CD4-positive, alpha-beta T cell treated with Interleukin-6 at 100 ng/mL for 8 hours (primary cell): ENCODE results near the gene OR3A3.
"Not testable (repeated sequence)": the region's sequence is repeated elsewhere in the genome, so short reads cannot be mapped to it uniquely, and the experiment has no call there.

Experiments
- DNase-seq: peaks from one replicate; pipeline ENCODE4 v3.0.0-alpha.2; 2020; ENCODE audit warnings: mixed read lengths, low spot score

Gene OR3A3

DNA sequence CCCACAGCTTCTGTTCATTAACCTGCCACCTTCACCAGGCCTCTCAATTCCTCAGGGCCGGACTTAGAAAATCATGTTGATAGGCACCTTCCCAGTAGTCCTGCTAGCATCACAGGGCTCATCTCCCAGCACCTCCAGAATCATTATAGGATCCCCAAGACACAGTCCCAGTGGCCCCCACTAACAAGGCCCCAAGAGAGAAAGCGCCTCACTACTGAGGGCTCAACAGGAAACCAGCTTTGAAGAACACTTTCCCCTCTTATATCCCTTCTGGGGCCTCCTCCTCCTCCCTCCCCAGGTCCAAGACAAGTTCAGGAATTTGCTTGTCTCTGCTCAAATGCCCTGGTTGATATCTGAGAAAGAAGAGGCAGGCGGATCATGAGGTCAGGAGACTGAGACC, at the start of gene OR3A3:
TSS of gene OR3A3 (plus strand) at position 301 of the 400 bp plus-strand sequence.
- no peak for DNase-seq

DNA sequence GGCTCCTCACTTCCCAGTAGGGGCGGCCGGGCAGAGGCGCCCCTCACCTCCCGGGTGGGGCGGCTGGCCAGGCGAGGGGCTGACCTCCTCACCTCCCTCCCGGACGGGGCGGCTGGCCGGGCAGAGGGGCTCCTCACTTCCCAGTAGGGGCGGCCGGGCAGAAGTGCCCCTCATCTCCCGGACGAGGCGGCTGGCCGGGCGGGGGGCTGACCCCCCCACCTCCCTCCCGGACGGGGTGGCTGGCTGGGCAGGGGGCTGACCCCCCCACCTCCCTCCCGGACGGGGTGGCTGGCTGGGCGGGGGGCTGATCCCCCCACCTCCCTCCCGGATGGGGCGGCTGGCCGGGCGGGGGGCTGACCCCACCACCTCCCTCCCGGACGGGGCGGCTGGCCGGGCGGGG, 40.0 kb upstream of the OR3A3 start:
- DNase-seq = not testable (repeated sequence)

DNA sequence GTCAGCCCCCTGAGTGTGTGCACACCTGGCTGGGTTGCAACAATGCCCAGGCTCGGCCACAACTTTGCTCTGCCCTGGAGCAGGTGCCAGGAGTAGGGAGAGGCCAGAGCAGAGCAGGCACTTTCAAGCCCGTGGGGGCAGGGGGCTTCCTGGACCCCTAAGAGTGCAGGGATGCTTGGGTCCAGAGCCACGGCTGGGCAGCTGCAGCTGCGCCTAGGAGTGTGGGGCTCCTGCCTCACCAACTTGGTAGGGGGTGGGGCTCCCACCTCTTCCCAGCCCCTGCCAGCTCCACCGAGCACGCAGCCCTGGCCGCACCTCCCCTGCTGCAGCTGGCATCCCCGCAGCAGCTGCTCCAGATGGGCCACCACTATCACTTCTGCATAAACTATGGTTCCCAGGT, 32.8 kb upstream of the OR3A3 start:
- no peak for DNase-seq

GRCh38 chr17:3381957-3382356, 29.2 kb upstream of the OR3A3 start:
- DNase-seq = no peak

GRCh38 chr17:3385869-3386816, 25.0 kb upstream of the OR3A3 start, which contains the start of gene OR3A2:
Gene OR3A2 (minus strand): TSS chr17:3386308.
- no peak for DNase-seq

GRCh38 chr17:3389791-3390190, 21.4 kb upstream of the OR3A3 start:
- DNase-seq = no peak

DNA sequence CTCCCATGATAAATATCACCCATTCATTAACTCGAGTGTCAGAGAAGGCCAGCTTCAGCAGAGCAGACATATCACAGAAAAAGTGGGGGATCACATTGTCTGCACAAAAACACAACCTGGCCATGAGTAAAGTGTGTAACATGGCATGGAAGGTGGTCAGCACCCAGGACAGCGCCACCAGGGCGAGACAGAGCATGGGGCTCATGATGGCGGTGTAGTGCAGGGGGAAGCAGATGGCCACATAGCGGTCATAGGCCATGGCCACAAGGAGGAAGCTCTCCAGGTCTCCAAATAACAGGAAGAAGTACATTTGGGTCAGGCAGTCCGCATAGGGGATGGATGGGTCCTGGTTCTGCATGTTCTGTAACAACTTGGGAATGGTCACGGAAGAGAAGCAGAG, 13.4 kb upstream of the OR3A3 start:
- DNase-seq = not testable (repeated sequence)

DNA sequence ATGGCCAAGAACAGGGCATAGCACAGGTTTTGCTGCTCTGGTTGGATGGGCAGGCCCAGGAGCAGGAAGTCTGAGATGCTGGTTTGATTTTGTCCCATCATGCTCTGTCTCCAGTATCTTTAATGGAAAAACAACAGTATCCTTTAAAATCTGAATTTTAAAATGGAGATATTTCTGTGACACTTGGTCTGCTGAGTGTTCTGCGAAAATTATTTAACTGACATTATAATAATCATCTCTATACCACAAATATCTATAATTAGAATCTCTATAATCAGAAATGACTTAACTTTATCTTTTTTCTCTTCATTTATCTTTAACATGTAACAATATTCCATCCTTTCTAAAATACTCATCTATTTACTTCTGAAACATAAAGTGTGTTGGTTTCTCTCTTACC, 12.9 kb upstream of the OR3A3 start, which contains the start of gene OR1E1:
TSS of gene OR1E1 (minus strand) at position 101 of the 400 bp plus-strand sequence. CDS start at position 101, 0 bp downstream.
- DNase-seq = no peak

GRCh38 chr17:3400055-3400454, 11.1 kb upstream of the OR3A3 start:
- DNase-seq = no peak

DNA sequence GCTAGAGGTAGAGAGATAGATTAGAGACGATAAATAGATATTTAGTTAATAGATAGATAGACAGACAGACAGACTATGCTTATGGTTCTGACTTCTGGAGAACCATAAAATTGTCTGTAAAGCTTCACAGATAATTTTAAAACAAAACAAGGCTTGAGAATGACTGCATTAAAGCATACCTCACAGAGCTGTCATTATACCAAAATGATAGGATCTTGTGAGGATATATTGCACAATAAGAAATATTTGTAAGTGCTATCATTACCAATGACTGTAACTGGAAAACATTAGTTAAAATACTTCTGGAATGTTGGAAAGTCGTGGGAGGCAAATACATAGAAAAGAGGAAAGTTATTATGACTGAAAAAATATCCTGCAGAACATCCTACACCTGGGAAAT, 9.4 kb upstream of the OR3A3 start:
- no peak for DNase-seq

DNA sequence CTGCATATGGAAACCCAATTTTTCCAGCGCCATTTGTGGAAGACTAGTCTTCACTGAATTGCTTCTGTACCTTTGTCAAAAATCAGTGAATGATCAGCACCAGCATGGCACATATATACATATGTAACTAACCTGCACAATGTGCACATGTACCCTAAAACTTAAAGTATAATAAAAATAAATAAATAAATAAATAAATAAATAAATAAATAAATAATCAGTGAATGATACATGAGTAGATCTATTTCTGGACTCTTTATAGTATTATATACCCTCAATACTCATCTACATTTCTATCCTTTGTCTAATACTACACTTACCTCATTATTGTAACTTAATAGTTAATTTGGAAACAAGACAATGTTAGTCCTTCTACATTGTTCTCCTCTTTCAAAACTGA, 7.3 kb upstream of the OR3A3 start:
- not testable (repeated sequence) for DNase-seq

DNA sequence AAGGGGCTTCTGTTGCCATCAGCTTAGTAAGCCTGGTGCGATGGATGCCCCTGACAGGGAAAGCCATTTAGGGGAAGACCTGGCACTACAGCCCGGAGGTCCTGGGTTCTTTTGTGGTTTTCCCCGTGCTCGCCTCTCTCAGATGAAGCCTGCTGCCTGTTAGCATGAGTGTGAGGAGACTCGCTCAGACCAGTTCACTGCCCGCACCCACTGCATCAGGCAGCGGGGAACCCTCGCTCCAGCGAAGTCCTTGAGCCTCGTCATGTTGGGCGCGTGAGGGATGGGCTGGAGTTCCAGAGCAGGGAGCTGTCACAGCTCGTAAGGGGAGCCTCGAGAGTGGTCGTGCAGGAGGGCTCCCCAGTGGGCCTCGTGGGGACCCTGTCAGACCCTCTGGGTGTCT, 1.0 kb downstream of the OR3A3 start:
- DNase-seq = not testable (repeated sequence)

GRCh38 chr17:3415610-3416009, 4.4 kb downstream of the OR3A3 start:
- DNase-seq = no peak

DNA sequence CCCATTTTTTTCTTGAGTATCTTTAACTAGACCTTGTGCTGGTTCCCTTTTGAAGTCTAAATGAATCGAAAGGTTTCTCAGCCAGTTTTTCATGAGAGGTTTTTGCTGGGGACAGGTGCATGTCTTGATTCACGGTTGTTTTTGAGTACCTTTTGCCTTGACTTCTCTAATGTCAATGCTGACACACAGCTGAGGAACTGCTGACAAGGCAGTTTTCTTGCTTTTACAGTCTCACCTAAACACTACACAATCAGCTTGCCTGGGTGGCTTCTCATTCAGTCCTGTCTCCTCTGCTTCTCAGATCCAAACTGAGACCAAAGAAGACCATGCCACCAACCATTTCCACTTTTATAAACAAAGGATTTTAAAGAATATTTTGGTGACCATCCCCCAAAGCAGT, 7.1 kb downstream of the OR3A3 start:
- no peak for DNase-seq

- not testable (repeated sequence) for DNase-seq
Measured at GRCh38 chr17:3433215-3433614, 22.0 kb downstream of the OR3A3 start.

DNA sequence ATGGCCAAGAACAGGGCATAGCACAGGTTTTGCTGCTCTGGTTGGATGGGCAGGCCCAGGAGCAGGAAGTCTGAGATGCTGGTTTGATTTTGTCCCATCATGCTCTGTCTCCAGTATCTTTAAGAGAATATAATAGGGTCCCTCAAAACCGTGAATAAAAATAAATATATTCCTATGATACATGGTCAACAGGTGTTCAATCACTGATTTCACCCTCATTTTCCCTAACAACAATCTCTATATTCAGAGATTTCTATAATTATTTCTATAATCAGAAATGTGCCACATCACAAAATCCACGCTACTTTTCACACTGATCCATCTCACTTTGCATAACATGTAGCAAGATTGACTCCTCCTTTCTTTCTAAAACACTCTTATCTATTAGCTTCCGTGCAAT, 22.6 kb downstream of the OR3A3 start, which contains the start of gene OR1E2:
TSS of gene OR1E2 (minus strand) at position 101 of the 400 bp plus-strand sequence. CDS start at position 101, 0 bp downstream.
- no peak for DNase-seq

GRCh38 chr17:3438368-3438767, 27.2 kb downstream of the OR3A3 start:
- DNase-seq = no peak

DNA sequence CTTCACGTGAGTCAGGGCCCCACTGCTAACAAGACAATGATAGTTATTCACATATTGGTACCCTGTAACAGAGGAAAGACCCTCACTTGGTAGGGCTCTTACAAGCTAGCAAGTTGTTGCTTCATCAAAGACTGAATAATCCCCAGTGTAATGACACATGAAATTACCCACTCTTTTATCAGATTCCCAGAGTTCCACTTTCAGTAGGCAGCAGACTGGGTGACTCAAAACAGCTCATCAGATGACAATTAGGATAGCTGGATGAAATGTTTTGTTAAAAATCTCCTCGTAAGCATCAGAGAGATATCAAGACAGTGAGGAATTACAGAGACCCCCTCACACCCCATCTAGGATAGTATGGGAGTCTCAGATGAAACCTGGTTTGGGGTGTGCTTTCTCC, 29.3 kb downstream of the OR3A3 start:
- DNase-seq = no peak

DNA sequence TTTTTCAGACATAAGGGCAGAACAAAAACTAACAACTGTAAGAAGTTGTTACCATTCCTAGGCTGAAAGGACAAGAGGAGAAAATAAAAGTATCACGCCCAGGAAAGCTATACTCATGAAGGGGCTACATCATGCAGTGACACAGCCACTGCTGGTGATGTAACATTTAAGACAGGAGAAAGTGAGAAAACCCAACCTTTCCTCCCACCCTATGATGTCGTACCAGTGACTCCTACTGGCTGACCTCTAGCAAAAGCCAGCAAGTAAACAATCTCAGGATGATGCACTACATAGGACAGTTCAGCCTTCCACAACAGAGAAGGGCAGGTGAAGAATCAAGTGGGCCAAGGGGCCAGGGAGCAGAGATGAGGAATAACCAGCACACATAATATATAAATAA, 36.5 kb downstream of the OR3A3 start:
- DNase-seq = no peak

GRCh38 chr17:3448059-3448665, 37.0 kb downstream of the OR3A3 start:
- no peak for DNase-seq

DNA sequence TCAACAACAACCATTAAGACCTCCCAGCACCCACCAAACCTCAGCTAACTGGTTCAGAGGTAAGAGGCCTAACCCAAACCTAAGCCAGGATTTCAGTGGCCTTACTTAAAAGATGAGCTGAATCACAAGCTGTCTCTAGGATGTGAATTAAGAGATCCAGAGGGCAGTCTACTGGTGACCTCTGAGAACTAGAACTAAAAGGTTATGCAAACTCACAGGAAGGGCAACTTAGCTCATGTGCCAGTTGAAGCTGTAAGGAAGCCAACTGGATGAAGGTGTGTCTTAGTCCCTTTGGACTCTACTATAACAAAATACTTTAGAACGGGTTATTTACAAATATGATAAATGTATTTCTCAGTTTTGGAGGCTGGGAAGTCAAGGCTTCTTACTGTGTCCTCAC, 55.2 kb downstream of the OR3A3 start:
- DNase-seq = not testable (repeated sequence)

DNA sequence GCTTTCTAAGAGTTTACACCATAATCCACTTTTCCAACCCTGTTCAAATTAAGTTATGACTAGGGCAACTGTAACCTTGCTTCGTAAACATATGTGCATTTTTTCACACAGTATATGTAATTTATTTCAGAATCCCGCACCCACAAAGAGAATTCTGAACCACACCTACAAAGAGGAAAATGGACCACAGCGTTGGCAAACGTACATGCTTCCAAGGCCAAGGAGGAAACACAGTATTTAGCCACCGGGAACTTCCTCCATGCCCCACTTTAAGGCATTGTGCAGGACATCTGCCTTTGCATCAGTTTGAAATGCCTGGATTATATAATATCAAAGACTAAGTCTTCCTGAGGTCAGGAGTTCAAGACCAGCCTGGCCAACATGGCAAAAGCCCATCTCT, 58.4 kb downstream of the OR3A3 start:
- no peak for DNase-seq

DNA sequence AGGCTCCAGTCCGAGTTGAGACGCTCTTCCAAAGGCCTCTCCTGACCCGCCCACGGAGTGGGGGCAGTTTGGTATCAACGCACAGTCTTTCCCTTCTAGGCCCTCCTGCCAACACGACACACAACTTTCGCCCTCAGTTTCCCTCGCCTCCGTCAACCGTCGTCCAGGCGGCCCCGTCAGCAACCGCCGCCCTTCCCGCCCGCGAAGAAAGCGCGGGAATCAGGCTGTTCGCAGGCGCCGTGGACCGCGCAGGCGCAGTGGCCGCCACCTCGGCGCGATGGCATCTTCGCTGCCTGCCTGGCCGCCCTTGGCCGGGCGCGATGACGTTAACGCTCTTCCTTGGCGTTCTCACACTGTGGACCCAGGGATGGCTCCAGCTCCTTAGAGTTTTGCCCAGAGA, 60.4 kb downstream of the OR3A3 start, which contains the start of gene SPATA22:
TSS of gene SPATA22 (minus strand) at position 221 of the 400 bp plus-strand sequence. CDS start 2,494 bp downstream, outside the sequence.
- no peak for DNase-seq
